Dedifferentiated amniotic fluid mesenchymal stem cell (primary cell): ENCODE data around the gene PNPLA1.

ENCODE experiments used
- DNase-seq: peaks from one replicate; pipeline ENCODE4 v3.0.0-alpha.2; 2016; ENCODE audit errors: extremely low spot score

Gene PNPLA1

DNA sequence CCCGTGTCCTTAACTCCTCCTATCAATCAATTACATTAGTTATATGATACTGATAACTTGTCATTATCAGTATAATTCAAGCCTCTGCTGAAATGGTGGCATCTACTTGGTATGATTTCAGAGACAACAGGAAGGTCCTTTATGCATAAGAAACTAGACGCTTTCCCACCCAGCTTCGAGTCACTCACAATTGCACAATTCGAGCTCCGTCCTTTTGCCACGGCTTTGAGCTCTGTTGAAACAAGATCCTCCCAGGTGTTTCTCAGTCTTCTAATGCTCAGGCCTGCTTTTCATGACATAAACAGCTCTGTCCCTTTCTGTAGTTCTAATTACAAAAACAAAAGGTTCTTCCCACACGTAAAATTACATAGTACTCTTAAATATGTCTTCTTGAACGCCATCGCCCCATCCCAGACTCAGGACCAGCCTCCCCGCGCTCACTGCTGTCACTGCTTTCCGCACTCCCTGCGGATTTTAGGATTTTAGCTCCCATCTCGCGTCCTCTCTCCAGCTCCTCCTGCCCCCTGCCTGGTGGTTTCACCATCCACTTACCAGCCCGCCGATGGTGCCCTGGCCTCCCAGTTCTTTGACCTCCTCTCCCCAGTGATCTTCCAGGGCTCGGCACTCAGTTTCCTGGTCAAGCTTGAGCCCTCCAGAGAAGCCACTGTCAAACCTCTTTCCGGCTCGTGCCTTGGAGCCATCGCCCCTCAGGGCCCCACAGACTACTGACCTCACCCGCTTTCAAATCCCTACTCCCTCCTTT is 23.2 kb upstream of the PNPLA1 start:
- no peak for DNase-seq

GRCh38 chr6:36247693-36248092 is 22.2 kb upstream of the PNPLA1 start:
- DNase-seq = no peak

DNA sequence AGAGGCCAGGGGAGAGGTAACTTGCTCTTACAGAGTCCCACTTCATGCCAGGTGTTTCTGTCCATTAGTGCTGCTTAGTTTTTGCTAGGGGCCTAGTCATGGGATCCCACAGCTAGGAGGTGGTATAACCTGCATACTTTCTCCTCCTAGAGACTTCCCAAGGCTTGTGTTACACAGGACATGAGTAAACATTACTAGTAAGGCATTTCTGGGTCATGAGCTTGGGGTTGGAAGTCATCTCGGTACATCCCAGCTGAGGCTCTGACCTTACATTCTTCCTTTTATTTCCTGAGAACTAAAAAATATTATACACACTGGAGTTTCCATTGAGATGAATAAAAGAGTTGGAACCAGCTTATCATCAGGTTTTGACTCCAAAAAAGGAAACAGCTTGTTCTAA is 20.9 kb upstream of the PNPLA1 start:
- DNase-seq = no peak

- DNase-seq = no peak
These were observed 20.3 kb upstream of the PNPLA1 start for GRCh38 chr6:36249536-36249935.

- no peak for DNase-seq
These were observed 17.9 kb upstream of the PNPLA1 start for GRCh38 chr6:36252005-36252404.

- DNase-seq = no peak
These were observed 6.4 kb upstream of the PNPLA1 start for GRCh38 chr6:36263390-36264000.

DNA sequence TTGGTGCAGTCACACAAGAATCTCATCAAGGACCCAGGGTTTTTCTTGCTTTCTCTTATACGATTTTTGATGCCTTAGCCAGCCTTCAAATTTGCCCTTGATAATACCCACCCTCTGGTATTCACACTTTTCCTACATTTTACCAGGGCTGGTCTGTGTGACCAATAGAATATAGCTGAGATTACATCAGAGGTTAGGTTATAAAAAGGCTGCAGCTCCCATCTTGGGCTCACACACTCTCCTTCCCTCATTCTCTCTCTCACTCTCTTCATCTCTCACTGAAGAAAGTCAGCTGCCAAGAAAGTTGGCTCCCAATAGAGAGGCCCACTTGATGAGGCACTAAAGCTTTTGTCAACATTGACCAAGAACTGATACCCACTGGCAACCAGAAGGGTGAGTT is 4.1 kb upstream of the PNPLA1 start:
- no peak for DNase-seq

GRCh38 chr6:36266913-36267644 is 2.8 kb upstream of the PNPLA1 start:
- no peak for DNase-seq

- no peak for DNase-seq
These were observed 2.0 kb upstream of the PNPLA1 start for GRCh38 chr6:36267731-36268477.

DNA sequence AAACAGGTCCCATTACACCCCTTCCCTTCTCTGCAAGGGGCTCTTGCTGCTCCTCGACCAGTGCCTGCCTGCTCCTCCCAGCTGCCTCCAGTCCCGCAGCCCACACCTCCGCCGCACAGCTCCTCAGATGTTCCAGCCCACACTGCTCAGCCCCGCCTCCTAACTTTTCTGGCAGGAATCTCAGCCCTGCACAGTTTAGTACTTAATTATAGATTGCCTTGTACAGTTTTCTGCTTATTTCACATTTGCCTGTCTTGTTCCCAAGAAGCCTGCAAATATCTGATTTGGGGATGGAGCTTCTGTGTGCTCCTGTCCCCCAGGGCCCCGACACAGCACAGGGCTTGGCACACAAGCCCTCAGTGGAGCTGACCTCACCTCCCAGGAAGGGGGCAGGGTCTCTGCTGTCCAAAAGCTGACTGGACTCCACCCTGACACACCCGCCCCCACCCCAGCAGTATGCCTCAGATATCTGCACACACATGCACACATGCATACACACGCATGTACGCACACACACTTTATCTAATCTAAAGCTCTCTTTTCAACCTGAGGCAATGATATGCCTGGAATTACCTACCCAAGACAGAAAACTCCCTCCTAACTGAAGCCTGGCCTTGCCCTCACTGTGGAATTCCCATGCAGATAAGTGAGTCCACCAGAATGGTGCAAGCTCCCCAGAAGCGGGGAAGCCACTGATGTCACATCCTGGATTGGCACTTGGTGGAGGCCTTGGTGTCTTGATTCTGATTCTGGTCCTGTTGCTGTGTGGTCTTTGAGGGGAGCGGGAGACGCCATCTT is 1.2 kb upstream of the PNPLA1 start:
- DNase-seq = no peak

- no peak for DNase-seq
These were observed 2.4 kb downstream of the PNPLA1 start for GRCh38 chr6:36272234-36272633.

- DNase-seq = no peak
These were observed 3.2 kb downstream of the PNPLA1 start for GRCh38 chr6:36273067-36273466.

- no peak for DNase-seq
These were observed 4.1 kb downstream of the PNPLA1 start for GRCh38 chr6:36273802-36274514.

GRCh38 chr6:36276581-36277536 is 7.0 kb downstream of the PNPLA1 start:
- DNase-seq = no peak

DNA sequence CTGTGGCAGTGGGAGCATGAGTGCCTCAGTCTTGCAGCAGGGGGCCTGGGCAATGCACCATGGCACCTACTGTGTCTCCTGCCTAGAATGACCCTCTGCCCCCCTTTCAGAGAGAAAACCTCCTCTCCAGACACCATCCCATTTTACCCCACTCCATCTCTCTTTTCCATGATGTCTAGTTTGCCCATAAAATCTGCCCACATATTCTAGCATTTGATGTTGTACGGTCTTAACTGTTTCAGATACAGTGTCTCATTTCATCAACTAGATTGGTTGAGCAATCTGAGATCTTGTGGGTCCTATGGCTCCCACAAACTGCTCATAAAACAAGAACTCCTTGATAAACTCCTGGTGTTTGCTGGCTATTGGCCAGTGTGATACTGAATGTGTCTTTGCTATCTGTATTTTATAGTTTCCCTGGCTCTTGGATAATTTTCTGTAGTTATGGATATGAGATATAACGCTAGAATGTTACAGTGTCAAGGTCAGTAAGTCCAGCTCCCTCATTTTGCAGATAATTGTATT is 8.1 kb downstream of the PNPLA1 start:
- no peak for DNase-seq

DNA sequence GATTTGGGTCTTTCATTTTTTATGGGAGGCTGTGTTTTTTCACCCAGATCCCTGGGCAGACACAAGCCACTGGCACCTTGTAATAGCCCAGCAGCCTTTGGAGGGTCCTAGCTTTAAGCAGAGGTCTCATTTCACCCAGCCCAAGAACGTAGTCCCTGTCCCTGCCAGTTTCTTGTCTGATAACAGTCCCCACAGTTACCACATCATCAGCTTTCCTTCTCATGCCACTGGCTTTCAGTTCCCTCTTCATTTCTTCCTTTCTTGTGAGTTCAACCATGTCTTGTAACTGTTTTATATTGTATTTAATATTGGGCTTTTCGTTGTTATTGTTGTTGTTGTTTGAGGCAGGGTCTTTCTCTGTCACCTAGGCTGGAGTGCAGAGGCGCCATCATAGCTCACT is 10.6 kb downstream of the PNPLA1 start:
- DNase-seq = no peak

GRCh38 chr6:36280983-36281382 is 11.1 kb downstream of the PNPLA1 start:
- no peak for DNase-seq

DNA sequence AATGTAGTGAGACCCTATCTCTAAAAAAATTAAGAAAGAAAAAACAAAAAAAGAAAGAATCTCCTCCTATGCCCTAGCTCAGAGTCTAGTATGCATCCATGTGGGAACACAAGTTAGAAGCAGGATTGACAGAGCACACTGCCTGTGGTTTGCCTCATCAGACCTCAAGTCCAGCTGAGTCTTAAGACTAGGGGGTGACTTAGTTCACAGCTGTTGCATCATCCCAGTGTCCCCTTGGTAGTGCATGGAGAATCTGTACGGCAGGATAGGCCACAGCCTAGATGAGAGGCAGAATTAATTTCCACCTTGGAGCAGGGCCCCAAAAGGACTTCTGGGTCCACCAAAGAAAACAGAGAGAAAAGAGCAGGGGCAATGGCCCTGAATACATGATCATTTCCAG is 13.7 kb downstream of the PNPLA1 start:
- no peak for DNase-seq

DNA sequence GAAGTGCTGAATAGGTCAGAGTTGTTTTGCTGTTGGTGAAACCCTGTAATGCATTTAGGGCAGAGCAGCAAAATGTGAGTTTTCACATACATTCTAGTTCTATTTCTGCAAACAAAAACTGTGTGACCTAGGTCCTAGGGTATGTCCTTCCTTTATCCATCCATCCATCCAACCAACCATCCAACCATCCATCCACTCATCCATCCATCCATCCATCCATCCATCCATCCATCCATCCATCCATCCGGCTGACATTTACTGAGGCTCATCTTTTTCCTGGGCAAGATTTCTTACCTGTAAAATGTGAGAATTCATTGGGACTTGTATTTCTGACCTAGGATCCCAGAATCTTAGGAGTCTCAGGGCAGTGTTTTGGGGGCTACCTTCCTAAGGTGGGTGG is 14.5 kb downstream of the PNPLA1 start:
- no peak for DNase-seq
